Esophagus muscularis mucosa (tissue), 4 donors: ENCODE data around the gene SEMA3D. TPM values are rescaled to one million over a fixed set of nuclear protein-coding genes. Genes with fewer than 3 reads are reported as not detected.

Experiments
- DNase-seq: peaks from one replicate; pipeline ENCODE4 v3.0.0-alpha.2; 2017; ENCODE audit errors: extremely low spot score
- H3K27ac ChIP-seq, 4 donors: fragments of 200-600 bp; sonication (generic); replicated peaks in 1 of 4; 1 replicate in 3 of 4; 2 replicates in 1 of 4; pipeline ENCODE4 v1.5.1; 2016 to 2019; ENCODE audit warnings: mild to moderate bottlenecking in 1 of 4
- H3K27me3 ChIP-seq, 4 donors: fragments of 200-600 bp; sonication (generic); one replicate each; pipeline versions ENCODE4 v1.5.1 to v1.6.0; 2016 to 2019
- H3K36me3 ChIP-seq, 4 donors: fragments of 200-600 bp; sonication (generic); one replicate each; pipeline ENCODE4 v1.5.1; 2016 to 2019
- H3K4me1 ChIP-seq, 4 donors: fragments of 200-600 bp; sonication (generic); one replicate each; pipeline ENCODE4 v1.5.1; 2016 to 2019
- H3K4me3 ChIP-seq, 4 donors: fragments of 200-600 bp; sonication (generic); 1 replicate in 2 of 4; 2 replicates in 2 of 4; pipeline ENCODE4 v1.5.1; 2016 to 2019; ENCODE audit warnings: mild to moderate bottlenecking in 4 of 4, moderate library complexity in 1 of 4
- H3K9me3 ChIP-seq, 4 donors: fragments of 200-600 bp; sonication (generic); 1 replicate in 3 of 4; 2 replicates in 1 of 4; pipeline ENCODE4 v1.5.1; 2016 to 2019
- CTCF ChIP-seq, 3 experiments: fragments of 200-600 bp in 2 of 3; fragments of 450-650 bp in 1 of 3; sonication (generic) in 2 of 3; IDR thresholded peaks; one replicate each; pipeline ENCODE4 v1.5.1; 2017 to 2019; ENCODE audit warnings: antibody characterized with exemption in 3 of 3, mild to moderate bottlenecking in 2 of 3, moderate library complexity in 1 of 3
- EP300 ChIP-seq: sonication (generic); formaldehyde crosslinking; IDR thresholded peaks from one replicate; pipeline ENCODE4 v1.6.1; 2017; ENCODE audit warnings: antibody characterized with exemption
- POLR2A ChIP-seq: fragments of 450-650 bp; IDR thresholded peaks from one replicate; pipeline ENCODE4 v1.6.1; 2017; ENCODE audit warnings: antibody characterized with exemption, moderate library complexity, mild to moderate bottlenecking, low read depth
- POLR2AphosphoS5 ChIP-seq, 2 donors: sonication (generic); formaldehyde crosslinking; IDR thresholded peaks; one replicate each; pipeline ENCODE4 v1.6.1; 2017; ENCODE audit warnings: antibody characterized with exemption in 2 of 2
- WGBS: methylation state at CpG from one replicate; pipeline ENCODE4 v1.1.5; 2018; 5-methylcytosine and 5-hydroxymethylcytosine counted together
- intact Hi-C: fragments of 100-400 bp; cut with DNase I; formaldehyde crosslinking; loops from one replicate; pipeline ENCODE4 v1.15.1; 2023
- total RNA-seq, 4 donors: library from RNA; depleted of rRNA; stranded (reverse); fragments of >200 nt; gene quantifications; one replicate each; pipeline versions ENCODE4 v1.1.0 to v1.2.1, GENCODE V29; 2016

Gene SEMA3D
- total RNA-seq, 4 donors from 2014 or later = 0.42 to 2.2 (median 1.4) TPM

GRCh38 chr7:85226361-85227085 lies 39.7 kb upstream of the SEMA3D start:
- intact Hi-C loops = no loop called here
- WGBS = 82% methylated on average over 3 of the region's 3 CpGs

GRCh38 chr7:85224171-85224570 lies 37.3 kb upstream of the SEMA3D start:
- H3K4me3 ChIP-seq = no peak overlapping the region
- H3K27me3 ChIP-seq = no peaks in the 10 kb centered on the region
- intact Hi-C loops = no loop called here
- no peaks in the 10 kb centered on the region for H3K9me3 ChIP-seq
- DNase-seq = no peak
- WGBS = 61% methylated on average over 3 of the region's 3 CpGs
- no peaks in the 10 kb centered on the region for H3K36me3 ChIP-seq
- TF ChIP-seq CTCF (IDR thresholded peaks at IDR 0.05) = no peak
- no peaks in the 10 kb centered on the region for H3K4me1 ChIP-seq
- no peak overlapping the region for H3K27ac ChIP-seq

More at GRCh38 chr7:85226361-85227085, 39.7 kb upstream of the SEMA3D start:
- Histone ChIP-seq H3K27me3 (no peaks in the 10 kb centered on the region), H3K4me1 (peaks cover 0 to 3% (median 0%) of the 10 kb centered on the region in 4 donors), H3K36me3 (no peaks in the 10 kb centered on the region), H3K27ac (no peak overlapping the region), H3K4me3 (no peak overlapping the region), H3K9me3 (no peaks in the 10 kb centered on the region)
- TF ChIP-seq POLR2A (no peak), POLR2AphosphoS5 (IDR thresholded peaks at IDR 0.05) (no peak), EP300 (no peak), CTCF (IDR thresholded peaks at IDR 0.05) (no peak)
- DNase-seq = no peak

- DNase-seq = no peak
- Histone ChIP-seq H3K27me3 (no peaks in the 10 kb centered on the region), H3K27ac (no peak overlapping the region), H3K4me3 (no peak overlapping the region), H3K36me3 (no peaks in the 10 kb centered on the region), H3K9me3 (no peaks in the 10 kb centered on the region), H3K4me1 (no peaks in the 10 kb centered on the region)
- intact Hi-C loops = no loop called here
- WGBS = 96% methylated on average over 4 of the region's 4 CpGs
- TF ChIP-seq CTCF (IDR thresholded peaks at IDR 0.05) = no peak
- no peak for TF ChIP-seq EP300
- TF ChIP-seq POLR2AphosphoS5 (IDR thresholded peaks at IDR 0.05) = no peak
- no peak for TF ChIP-seq POLR2A
Observed at GRCh38 chr7:85222522-85222921, 35.7 kb upstream of the SEMA3D start.

- Histone ChIP-seq H3K27ac (no peak overlapping the region), H3K27me3 (no peaks in the 10 kb centered on the region), H3K4me1 (no peaks in the 10 kb centered on the region), H3K9me3 (no peaks in the 10 kb centered on the region), H3K36me3 (no peaks in the 10 kb centered on the region), H3K4me3 (no peak overlapping the region)
- TF ChIP-seq POLR2A (no peak), CTCF (IDR thresholded peaks at IDR 0.05) (no peak), EP300 (no peak), POLR2AphosphoS5 (IDR thresholded peaks at IDR 0.05) (no peak)
- no peak for DNase-seq
- intact Hi-C loops = no loop called here
Observed at GRCh38 chr7:85221796-85222195, 34.9 kb upstream of the SEMA3D start.

GRCh38 chr7:85220651-85221050 lies 33.8 kb upstream of the SEMA3D start:
- H3K27me3 ChIP-seq = no peaks in the 10 kb centered on the region
- H3K4me1 ChIP-seq = no peaks in the 10 kb centered on the region
- no peak for DNase-seq
- intact Hi-C loops = no loop called here
- H3K4me3 ChIP-seq = no peak overlapping the region
- no peak for TF ChIP-seq POLR2AphosphoS5 (IDR thresholded peaks at IDR 0.05)
- no peak for TF ChIP-seq POLR2A
- TF ChIP-seq CTCF (IDR thresholded peaks at IDR 0.05) = no peak
- TF ChIP-seq EP300 = no peak
- no peaks in the 10 kb centered on the region for H3K9me3 ChIP-seq
- H3K36me3 ChIP-seq = no peaks in the 10 kb centered on the region
- H3K27ac ChIP-seq = no peak overlapping the region
